HG02852 (cell line): ENCODE measurements around the gene SLC6A6.
"Not testable (repeated sequence)": the region's sequence is repeated elsewhere in the genome, so short reads cannot be mapped to it uniquely, and the experiment has no call there.

Experiments used
- ATAC-seq: cut with Tn5 transposase; IDR thresholded peaks from one replicate; pipeline ENCODE4 v1.9.1; 2021; ENCODE audit warnings: mild to moderate bottlenecking, moderate library complexity; ENCODE audit not compliant: unreplicated experiment

SLC6A6 gene

DNA sequence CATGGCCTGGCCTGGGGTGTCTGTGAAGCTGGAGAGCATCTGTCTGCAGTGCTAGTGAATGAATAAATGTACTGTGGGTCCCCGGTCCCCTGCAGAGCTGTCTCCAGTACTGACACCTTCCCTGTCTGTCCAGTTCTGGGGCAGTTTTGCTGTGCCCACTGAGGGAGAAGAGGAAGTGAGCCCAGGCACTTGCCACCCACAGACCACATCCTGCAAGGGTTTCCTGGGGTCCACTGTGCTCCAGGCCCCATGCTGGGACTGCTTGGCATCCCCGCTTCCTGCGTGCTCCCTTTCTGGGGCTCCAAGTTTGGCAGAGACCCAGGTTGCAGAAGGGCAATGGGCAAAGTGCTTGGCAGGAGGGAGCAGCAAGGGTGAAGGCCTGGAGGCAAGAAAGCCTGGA, 4.9 kb upstream of the SLC6A6 start:
- no peak for ATAC-seq

DNA sequence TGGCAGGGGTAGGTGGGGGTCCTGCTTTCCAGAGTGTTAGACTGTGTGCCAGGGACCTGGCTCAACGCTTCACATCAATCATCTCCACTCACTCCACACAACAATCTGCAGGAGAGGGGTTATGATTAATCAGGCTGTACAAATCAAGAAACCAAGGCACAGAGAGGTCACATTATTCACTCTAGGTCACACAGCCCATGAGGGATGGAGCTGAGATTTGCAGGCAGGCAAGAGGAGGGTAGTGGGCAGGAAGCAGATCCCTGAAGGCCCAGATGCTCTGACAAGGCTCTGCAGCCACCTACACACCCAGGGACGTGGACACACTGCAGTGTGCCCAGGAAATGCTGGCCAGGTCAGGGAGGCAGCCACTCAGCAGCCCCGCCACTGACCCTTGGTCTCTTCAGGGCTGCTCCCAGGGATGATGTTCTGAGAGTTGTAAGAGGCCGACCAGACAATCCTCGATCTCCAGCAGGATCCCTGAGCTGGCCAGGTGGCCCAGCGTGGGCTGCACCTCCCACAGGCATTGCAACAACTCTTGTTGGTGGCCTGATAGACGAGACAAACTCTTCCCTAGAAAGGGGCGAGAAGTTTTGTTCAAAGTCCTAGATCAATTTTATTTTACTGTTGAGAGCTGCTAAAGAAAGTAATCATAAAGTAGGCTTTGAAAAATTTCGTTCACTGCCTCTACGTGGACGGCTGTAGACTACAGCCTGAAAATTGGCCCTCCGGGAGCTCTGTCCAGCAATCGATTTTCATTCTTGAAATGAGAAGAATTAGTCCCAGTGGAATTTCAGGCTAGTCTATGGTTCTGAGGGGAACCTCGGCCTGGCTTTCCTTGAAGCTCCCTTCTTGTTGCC, 4.2 kb upstream of the SLC6A6 start:
- ATAC-seq: no peak

DNA sequence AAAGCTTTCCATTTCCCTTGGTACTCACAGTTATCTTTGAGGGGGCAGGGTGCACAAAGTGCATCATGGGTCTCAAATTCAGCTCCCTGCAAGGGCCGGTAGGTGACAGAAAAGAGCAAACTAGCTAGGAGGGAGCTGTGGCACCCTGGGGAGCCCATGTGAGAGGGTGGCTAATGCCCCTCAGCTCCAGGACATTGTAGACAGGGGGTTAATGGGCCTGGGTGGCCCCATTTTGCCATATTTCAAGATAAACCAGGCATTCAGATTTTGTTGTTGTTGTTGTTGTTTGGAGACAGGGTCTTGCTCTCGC, 3.7 kb upstream of the SLC6A6 start:
- ATAC-seq: no peak

DNA sequence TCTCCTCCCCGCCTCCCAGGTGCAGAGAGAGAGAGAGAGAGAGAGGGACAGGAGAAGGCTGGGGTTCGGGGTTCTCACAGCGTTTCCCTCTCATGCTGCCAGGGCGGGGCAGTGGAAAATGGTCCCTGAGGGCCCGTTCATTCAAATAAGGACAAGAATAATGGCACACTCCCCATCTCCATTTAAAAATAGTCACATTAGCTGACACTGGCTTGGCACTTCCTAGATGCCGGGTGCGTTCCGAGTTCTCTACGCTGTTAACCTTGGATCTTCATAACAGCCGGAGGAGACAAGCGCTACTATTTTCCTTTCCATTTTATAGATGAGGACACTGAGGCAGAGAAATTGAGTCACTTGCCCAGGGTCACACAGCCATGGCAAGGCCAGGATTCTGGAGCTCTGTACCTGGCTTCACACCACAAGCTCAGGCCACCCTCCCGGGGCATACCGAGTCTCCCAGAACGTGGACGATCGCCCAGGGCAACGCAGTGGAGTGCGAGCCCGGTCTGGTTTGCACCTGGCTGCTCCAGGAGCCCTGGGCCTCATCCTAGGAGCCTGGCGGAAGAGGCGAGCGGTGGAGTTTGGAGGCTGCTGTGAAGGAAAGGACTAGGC, 608 bp upstream of the SLC6A6 start:
- no peak for ATAC-seq

DNA sequence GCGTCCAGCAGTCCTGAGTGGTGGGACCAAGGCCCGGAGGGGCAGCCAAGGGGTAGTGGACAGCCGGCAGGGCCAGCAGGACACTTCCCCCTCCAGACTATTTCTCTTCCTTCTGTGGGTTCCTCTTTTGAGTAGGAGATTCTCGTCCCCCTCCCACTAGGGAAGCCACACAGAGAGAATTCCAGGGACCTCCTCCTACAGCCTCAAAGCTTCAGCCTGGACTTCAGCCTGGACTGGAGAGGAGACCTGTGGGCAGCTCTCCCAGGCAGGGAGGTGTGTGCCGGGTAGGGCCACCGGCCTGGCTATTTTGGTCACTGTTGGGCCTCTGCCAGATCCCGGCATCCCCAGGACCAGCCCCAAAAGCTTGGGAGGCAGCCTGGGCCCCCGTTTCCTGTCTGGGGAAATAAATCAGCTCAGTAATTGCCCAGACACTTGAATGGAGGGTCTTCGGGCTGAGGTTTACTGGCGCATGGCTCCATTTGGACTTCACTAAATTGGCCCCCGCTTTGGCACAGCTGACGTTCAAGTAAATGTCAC, 1.3 kb downstream of the SLC6A6 start:
- ATAC-seq: no peak

DNA sequence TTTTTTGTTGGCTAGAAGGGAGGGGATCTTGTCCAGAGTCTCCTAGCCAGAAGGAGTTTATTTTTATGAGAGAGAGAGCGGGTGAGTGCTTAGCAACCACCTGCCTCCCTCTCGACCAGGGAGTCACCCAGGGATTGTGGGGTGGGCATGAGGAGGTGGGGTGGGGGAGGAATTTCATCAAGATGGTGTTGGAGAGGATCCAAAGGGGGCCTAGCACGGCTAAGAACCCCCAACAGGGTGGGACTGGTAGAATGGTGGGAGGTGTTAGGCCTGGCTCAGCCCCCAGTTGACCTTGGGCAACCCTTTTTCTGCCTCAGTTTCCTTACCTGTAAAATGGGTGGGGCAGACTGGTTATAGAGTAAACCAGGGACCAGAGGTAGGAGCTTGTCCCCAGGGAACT, 1.8 kb downstream of the SLC6A6 start:
- ATAC-seq: no peak

DNA sequence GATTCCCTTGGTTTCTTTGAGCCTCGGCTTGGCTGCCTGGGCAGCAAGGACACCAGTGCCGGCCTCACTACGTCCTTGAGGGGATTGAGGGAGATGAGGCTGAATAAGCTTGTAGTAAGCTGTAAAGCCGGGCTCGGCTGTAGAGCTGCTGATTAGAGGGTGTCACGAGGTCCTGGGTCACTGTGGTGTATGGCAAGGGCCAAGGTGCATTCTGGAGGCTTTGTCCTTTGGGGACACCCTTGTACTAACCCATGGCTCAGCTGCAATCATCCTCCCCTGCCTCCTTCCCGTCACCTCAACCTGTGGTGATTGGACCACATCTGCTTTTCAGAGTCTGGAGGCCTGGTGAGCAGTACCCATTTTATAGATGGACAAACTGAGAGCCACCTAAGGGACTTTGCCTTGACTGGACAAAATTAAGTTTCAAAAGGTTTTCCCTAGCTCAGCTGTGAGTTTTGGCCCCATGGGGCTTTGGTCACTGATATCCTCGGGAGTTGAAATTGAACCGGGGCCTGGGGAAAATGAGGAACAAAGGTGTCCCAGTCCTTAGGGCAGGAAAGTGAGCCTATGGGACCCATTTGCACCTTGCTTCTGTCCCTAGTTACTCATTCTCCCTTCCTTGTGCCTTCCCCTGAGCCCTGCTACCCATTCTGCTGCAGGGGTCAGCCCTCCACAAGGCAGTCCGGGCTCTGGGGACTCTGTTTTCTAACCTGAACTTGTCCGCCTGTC, 2.4 kb downstream of the SLC6A6 start:
- no peak for ATAC-seq

DNA sequence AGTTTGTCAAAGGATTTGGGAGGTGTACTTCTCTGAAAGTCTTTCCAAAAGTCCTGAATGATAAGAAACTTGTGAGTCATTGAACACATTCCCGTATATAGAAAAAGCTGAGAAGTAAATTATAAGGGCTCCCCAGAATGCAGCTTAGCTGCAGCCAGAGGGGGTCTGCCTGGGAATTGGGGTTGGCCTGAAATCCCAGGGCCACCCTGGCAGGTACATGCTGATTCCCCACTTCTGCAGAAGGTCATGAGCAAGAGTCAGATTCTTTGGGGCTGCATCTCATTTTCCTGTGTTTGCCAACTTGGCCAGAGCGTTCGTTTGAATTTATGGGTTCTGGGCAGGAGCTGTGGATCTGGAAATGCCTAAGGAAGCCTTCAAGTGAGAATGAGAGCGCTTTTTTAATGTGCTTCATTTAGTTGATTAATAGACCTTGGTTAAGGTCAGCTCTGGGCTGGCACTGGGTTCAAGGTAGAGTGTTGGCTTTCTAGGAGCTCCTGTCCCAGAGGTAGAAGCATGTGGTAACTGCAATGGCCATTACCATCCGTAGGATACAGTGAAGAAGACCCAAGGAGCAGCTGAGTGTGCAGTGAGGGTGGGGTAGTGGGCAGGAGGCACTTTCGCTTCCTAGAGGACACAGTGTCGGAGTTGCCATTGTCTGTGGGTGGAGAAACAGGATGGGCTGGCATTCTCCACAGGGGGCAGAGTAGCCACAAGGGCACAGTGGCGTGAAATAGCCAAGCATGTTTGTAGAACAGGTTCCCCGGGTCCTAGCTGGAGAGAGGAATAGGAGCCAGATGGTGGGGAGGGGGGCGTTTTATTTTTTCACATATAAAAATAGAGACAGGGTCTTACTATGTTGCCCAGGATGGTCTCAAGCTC, 3.2 kb downstream of the SLC6A6 start:
- no peak for ATAC-seq

DNA sequence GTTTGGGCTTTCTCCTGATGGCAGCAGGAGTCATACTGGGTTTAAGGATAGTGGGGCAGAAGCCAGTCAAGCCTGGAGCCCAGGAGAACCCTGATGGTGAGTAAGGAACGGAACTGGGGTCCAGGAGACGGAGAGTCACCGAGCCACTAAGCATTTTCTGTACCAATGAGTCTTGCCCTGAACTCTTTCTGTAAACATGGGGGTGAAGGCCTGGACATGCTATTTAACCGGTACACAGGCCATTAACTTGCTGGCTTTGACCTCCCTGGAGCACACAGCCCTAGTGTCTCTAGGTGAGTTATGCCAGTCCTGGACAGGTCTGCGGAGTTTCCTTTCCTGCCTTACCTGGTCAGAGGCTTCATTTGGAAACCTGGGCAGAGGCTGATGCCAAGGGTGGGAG, 3.9 kb downstream of the SLC6A6 start:
- ATAC-seq: no peak

DNA sequence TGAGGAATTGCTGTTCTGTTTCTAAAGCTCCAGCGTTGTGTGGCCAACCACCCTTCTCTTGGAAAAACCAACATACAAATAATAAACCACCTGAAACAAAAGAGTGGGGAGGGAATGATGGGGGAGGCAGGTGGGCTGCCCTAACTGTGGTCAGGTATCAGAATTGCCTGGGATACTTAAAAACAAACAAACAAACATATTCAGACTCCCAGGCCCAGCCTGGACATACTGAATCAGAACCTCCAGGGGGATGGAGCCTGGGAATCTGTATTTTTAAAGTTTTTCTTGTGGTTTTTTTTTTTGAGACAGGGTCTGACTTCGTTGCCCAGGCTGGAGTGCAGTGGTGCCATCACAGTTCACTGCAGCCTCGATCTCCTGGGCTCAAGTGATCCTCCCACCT, 4.4 kb downstream of the SLC6A6 start:
- ATAC-seq: no peak

DNA sequence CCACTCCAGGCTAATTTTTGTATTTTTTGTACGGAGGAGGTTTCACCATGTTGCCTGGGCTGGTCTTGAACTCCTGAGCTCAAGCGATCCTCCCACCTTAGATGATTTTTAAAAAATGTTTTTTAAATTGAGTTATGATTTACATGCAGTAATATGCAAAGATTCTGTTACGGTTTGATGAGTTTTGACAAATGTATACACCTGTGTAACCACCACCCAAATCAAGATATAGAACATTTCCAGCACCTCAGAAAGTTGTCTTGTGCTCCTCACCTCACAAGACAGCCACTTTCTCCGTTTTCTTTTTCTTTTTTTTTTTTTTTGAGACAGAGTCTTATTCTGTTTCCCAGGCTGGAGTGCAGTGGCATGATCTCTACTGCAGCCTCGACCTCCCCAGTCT, 4.8 kb downstream of the SLC6A6 start:
- no peak for ATAC-seq

DNA sequence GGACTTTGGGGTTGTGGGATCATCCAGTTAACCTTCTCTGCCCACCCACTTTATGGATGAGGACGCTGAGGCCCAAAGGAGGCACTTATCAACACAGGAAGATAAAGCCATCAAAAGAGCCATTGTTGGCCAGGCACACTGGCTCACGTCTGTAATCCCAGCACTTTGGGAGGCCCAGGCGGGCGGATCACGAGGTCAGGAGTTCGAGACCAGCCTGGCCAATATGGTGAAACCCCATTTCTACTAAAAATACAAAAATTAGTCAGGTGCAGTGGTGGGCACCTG, 7.3 kb downstream of the SLC6A6 start:
- ATAC-seq: not testable (repeated sequence)

DNA sequence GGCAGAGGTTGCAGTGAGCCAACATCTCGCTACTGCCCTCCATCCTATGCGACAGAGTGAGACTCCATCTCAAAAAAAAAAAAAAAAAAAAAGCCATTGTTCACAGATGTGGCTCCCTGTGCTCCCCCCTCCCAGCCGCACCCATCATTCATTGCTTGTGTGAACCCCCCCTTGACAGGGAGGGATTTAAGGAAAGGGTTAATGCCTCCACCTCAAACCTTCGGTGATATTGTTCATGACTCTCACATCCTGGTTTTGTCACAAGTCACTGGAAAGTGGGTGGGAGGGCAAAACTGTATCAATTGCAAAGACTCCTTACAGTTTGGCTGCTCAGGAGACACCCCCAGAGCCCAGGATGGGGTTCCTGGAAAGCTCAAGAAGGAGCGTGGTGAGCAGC, 7.7 kb downstream of the SLC6A6 start:
- no peak for ATAC-seq

DNA sequence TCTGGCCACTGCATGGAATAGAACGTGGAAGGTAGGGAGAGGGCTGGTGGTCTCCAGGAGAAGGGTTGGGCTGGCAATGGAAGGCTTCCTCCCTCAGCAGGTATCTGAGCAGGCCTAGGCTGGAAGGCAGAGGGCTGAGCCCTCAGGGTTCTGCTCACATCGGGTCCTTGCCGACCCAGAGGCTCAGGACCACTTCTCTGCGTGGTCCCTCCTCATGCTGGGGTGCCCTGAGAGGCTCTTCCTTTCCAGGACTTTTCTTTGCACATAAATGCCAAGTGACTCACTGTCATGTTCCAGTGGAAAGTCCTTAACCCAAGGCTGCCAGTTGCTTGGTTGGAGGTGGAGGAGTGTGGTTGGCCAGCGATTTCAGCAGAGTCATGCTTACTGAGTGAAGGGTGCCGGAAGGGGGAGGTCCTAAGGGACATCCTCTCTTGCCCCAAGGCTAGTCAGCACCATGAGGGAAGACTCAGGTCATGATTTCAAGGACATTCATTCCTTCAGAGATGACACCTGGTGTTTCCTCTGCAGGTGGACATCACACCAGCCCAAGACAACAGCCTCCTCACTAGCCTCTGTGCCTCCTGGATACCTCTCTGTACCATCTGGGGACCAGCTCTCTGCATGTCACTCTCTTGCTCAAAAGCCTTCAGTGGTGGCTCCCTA, 8.2 kb downstream of the SLC6A6 start:
- no peak for ATAC-seq

DNA sequence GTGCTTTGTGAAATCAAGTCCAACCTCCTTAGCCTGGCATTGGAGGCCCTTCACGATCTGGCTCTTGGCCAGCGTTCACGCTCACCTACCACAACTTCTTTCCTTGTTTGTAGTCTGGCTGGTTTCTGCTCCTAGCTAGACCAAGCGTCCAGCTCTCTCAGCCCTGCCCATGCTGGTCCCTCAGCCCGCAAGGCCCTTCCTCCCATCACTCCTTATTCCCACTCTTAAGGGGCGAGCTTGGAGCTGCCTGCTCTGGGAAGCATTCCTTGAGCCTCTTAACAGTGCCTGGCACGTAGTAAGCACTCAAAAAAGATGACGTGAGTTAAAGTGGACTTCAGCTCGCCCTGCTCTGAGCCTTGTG, 8.7 kb downstream of the SLC6A6 start:
- ATAC-seq: no peak

DNA sequence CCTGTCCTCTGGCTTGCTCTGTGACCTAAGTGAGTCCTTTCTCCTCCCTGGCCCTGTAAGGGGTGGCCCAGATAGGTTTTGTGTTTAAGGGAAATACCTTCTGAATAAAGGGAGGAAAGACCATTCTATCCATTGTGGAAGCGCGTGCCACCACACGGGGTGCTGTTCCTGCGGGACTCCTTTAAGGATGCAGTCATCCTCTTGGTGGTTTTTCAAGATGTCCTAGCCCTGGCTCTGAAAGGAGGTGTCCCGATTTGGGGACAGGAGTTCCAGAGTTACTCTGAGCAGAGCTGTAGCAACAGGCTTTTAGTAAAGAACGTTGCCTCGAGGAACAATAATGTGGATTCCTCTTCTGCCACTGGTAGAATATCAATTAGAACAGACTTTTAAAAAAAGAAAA, 9.6 kb downstream of the SLC6A6 start:
- ATAC-seq: no peak

DNA sequence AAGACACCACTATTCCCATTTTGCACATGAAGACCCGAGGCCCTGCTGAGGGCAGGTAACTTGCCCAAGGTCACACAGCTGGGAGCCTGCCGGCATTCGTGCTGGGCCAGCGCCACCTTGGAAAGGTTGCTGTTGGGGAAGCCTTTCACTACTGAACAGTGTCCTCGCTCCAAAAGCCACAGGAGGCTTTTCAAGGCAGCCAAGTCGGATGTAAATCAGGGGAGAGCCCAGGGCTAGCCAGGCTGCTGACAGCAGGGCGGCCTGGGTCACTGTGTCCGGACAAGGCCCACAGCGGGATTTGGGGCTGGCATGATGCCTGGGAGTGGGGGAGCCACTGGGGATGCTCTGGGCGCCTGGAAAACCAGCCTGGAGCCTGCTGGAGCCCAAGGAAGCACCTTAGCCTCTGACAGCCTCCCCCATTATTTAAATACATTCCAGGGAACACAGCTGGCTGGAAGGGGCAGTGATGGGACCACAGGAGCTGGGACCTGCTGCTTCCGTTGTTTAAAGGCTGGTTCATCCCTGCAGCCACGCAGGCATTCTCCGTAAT, 10.5 kb downstream of the SLC6A6 start:
- ATAC-seq: no peak

DNA sequence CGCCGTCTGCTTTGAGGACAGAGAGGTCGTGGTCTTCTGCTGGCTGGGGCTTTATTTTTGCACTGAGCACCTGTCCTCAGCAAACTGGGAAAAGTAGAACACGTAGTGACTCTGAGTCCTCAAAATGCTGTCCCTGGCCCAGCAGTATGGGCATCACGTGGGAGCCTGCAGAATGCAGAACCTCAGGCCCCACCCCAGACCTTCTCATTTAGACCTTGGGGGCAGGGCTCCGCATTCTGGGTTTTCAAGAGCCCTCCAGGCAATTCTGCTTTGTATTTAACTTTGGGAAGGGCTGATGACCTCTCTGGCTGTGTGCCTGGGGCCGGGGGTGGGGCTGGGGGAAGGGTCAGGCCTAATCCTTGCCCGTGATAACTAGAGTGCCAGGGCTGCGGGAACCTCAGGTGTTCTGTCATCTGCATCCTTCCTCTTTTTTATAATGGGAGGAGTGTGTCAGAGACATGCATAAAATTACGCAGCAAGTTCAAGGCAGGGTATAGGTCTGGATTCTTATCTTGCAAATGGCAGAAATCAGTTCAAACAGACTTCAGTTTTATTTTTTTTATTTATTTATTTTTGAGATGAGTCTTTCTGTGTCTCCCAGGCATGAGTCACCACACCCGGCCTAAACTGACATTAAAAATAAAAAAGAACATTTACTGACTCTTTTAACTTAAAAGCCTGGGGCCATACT, 11.1 kb downstream of the SLC6A6 start:
- ATAC-seq: no peak

DNA sequence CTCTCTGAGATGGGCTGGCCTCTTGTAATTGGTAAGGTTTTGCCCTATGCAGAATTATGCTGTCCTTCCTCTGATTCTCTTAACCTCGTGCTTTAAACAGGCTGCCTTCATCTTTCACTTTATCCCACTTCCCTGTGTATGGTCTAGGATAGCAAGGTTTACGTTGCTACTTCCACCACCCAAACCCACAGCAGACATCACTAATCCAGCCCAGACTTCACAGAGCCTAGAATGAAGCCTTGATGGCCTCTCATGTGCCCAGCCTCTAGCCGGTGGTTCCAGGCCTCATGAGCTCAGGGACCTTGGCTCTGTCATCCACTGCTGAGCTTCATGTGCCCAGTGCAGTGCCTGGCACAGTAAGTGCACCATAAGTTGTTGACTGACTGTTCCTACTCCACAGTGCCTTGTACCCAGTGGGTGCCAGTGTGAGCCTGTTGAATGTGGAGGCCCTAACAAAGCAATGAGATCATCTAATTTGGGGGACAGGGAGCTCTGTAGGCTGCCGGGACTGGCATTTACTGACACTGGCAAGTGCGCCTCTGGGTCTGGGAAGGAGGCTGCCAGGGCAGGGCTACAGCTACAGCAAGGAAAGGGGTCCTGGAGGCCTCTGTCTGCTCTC, 12.5 kb downstream of the SLC6A6 start:
- no peak for ATAC-seq
